ENCODE data around the gene MED26. TPM values are rescaled to one million over a fixed set of nuclear protein-coding genes. Genes with fewer than 3 reads are reported as not detected.

MED26 gene
- total RNA-seq, 1 donor from 2014 or later = 11.3 TPM

- H3K4me1 ChIP-seq = peaks cover 42% of the 10 kb centered on the region
- intact Hi-C loops (cut with DNase I) = no loop called here
- DNase-seq (ENCODE audit: extremely low spot score in 2 of 2) = no peak
- no peak overlapping the region for H3K4me3 ChIP-seq
- H3K9me3 ChIP-seq = no peaks in the 10 kb centered on the region
- no peak overlapping the region for H3K27ac ChIP-seq
- no peak for TF ChIP-seq POLR2A (IDR thresholded peaks at IDR 0.05)
- no peak for TF ChIP-seq POLR2AphosphoS5 (IDR thresholded peaks at IDR 0.05; ENCODE audit: insufficient read depth in 1 of 2, low read depth in 1 of 2)
- TF ChIP-seq CTCF (IDR thresholded peaks at IDR 0.05) = no peak
- H3K27me3 ChIP-seq = no peaks in the 10 kb centered on the region
- no peaks in the 10 kb centered on the region for H3K36me3 ChIP-seq
Observed at GRCh38 chr19:16601378-16602052, 26.5 kb downstream of the MED26 start.

- no peak overlapping the region for H3K27ac ChIP-seq
Observed at GRCh38 chr19:16600824-16601223, 27.2 kb downstream of the MED26 start.

GRCh38 chr19:16599655-16600346 is 28.2 kb downstream of the MED26 start:
- H3K9me3 ChIP-seq = no peaks in the 10 kb centered on the region
- H3K4me1 ChIP-seq = peaks cover 46% of the 10 kb centered on the region
- H3K4me3 ChIP-seq = no peak overlapping the region
- H3K27ac ChIP-seq = no peak overlapping the region
- no peak for DNase-seq (ENCODE audit: extremely low spot score in 2 of 2)
- TF ChIP-seq POLR2A (IDR thresholded peaks at IDR 0.05) (no peak), POLR2AphosphoS5 (IDR thresholded peaks at IDR 0.05; ENCODE audit: insufficient read depth in 1 of 2, low read depth in 1 of 2) (no peak)
- no peaks in the 10 kb centered on the region for H3K27me3 ChIP-seq
- intact Hi-C loops (cut with DNase I) = no loop called here
- no peaks in the 10 kb centered on the region for H3K36me3 ChIP-seq

More at GRCh38 chr19:16600824-16601223, 27.2 kb downstream of the MED26 start:
- Histone ChIP-seq H3K4me3 (no peak overlapping the region), H3K9me3 (no peaks in the 10 kb centered on the region), H3K4me1 (peaks cover 42% of the 10 kb centered on the region), H3K36me3 (no peaks in the 10 kb centered on the region), H3K27me3 (no peaks in the 10 kb centered on the region)
- no peak for DNase-seq (ENCODE audit: extremely low spot score in 2 of 2)
- intact Hi-C loops (cut with DNase I) = no loop called here
- no peak for TF ChIP-seq CTCF (IDR thresholded peaks at IDR 0.05)
- TF ChIP-seq POLR2A (IDR thresholded peaks at IDR 0.05) = no peak
- no peak for TF ChIP-seq POLR2AphosphoS5 (IDR thresholded peaks at IDR 0.05; ENCODE audit: insufficient read depth in 1 of 2, low read depth in 1 of 2)

- no peaks in the 10 kb centered on the region for H3K9me3 ChIP-seq
- H3K27me3 ChIP-seq = no peaks in the 10 kb centered on the region
- H3K4me3 ChIP-seq = no peak overlapping the region
- H3K4me1 ChIP-seq = peaks cover 55% of the 10 kb centered on the region
- TF ChIP-seq POLR2A (IDR thresholded peaks at IDR 0.05) (no peak), CTCF (IDR thresholded peaks at IDR 0.05) (no peak), POLR2AphosphoS5 (IDR thresholded peaks at IDR 0.05; ENCODE audit: insufficient read depth in 1 of 2, low read depth in 1 of 2) (no peak)
- intact Hi-C loops (cut with DNase I) = no loop called here
- H3K36me3 ChIP-seq = no peaks in the 10 kb centered on the region
- no peak for DNase-seq (ENCODE audit: extremely low spot score in 2 of 2)
- H3K27ac ChIP-seq = no peak overlapping the region
Observed at GRCh38 chr19:16598848-16599247, 29.2 kb downstream of the MED26 start.

- Histone ChIP-seq H3K4me1 (peaks cover 76% of the 10 kb centered on the region), H3K4me3 (no peak overlapping the region), H3K27me3 (no peaks in the 10 kb centered on the region), H3K27ac (no peak overlapping the region), H3K9me3 (no peaks in the 10 kb centered on the region), H3K36me3 (no peaks in the 10 kb centered on the region)
- no peak for DNase-seq (ENCODE audit: extremely low spot score in 2 of 2)
- intact Hi-C loops (cut with DNase I) = no loop called here
- TF ChIP-seq POLR2AphosphoS5 (IDR thresholded peaks at IDR 0.05; ENCODE audit: insufficient read depth in 1 of 2, low read depth in 1 of 2) = no peak
- no peak for TF ChIP-seq CTCF (IDR thresholded peaks at IDR 0.05)
- no peak for TF ChIP-seq POLR2A (IDR thresholded peaks at IDR 0.05)
Observed at GRCh38 chr19:16596399-16596798, 31.6 kb downstream of the MED26 start.

All from vagina (tissue), 2 donors.